Esophagus muscularis mucosa (tissue), 4 donors: ENCODE results near the gene INCA1. TPM values are rescaled to one million over a fixed set of nuclear protein-coding genes. Genes with fewer than 3 reads are reported as not detected.

Experiments
- DNase-seq: peaks from one replicate; pipeline ENCODE4 v3.0.0-alpha.2; 2017; ENCODE audit errors: extremely low spot score
- H3K27ac ChIP-seq, 4 donors: fragments of 200-600 bp; sonication (generic); replicated peaks in 1 of 4; 1 replicate in 3 of 4; 2 replicates in 1 of 4; pipeline ENCODE4 v1.5.1; 2016 to 2019; ENCODE audit warnings: mild to moderate bottlenecking in 1 of 4
- H3K27me3 ChIP-seq, 4 donors: fragments of 200-600 bp; sonication (generic); one replicate each; pipeline versions ENCODE4 v1.5.1 to v1.6.0; 2016 to 2019
- H3K36me3 ChIP-seq, 4 donors: fragments of 200-600 bp; sonication (generic); one replicate each; pipeline ENCODE4 v1.5.1; 2016 to 2019
- H3K4me1 ChIP-seq, 4 donors: fragments of 200-600 bp; sonication (generic); one replicate each; pipeline ENCODE4 v1.5.1; 2016 to 2019
- H3K4me3 ChIP-seq, 4 donors: fragments of 200-600 bp; sonication (generic); 1 replicate in 2 of 4; 2 replicates in 2 of 4; pipeline ENCODE4 v1.5.1; 2016 to 2019; ENCODE audit warnings: mild to moderate bottlenecking in 4 of 4, moderate library complexity in 1 of 4
- H3K9me3 ChIP-seq, 4 donors: fragments of 200-600 bp; sonication (generic); 1 replicate in 3 of 4; 2 replicates in 1 of 4; pipeline ENCODE4 v1.5.1; 2016 to 2019
- EP300 ChIP-seq: sonication (generic); formaldehyde crosslinking; IDR thresholded peaks from one replicate; pipeline ENCODE4 v1.6.1; 2017; ENCODE audit warnings: antibody characterized with exemption
- POLR2A ChIP-seq: fragments of 450-650 bp; IDR thresholded peaks from one replicate; pipeline ENCODE4 v1.6.1; 2017; ENCODE audit warnings: antibody characterized with exemption, moderate library complexity, mild to moderate bottlenecking, low read depth
- POLR2AphosphoS5 ChIP-seq, 2 donors: sonication (generic); formaldehyde crosslinking; IDR thresholded peaks; one replicate each; pipeline ENCODE4 v1.6.1; 2017; ENCODE audit warnings: antibody characterized with exemption in 2 of 2
- WGBS: methylation state at CpG from one replicate; pipeline ENCODE4 v1.1.5; 2018; 5-methylcytosine and 5-hydroxymethylcytosine counted together
- intact Hi-C: fragments of 100-400 bp; cut with DNase I; formaldehyde crosslinking; loops from one replicate; pipeline ENCODE4 v1.15.1; 2023
- total RNA-seq, 4 donors: library from RNA; depleted of rRNA; stranded (reverse); fragments of >200 nt; gene quantifications; one replicate each; pipeline versions ENCODE4 v1.1.0 to v1.2.1, GENCODE V29; 2016
- TF ChIP-seq, protein P1 (sequence below), 3 experiments: fragments of 200-600 bp in 2 of 3; fragments of 450-650 bp in 1 of 3; sonication (generic) in 2 of 3; IDR thresholded peaks; one replicate each; pipeline ENCODE4 v1.5.1; 2017 to 2019; ENCODE audit warnings: antibody characterized with exemption in 3 of 3, mild to moderate bottlenecking in 2 of 3, moderate library complexity in 1 of 3

Gene INCA1, protein sequence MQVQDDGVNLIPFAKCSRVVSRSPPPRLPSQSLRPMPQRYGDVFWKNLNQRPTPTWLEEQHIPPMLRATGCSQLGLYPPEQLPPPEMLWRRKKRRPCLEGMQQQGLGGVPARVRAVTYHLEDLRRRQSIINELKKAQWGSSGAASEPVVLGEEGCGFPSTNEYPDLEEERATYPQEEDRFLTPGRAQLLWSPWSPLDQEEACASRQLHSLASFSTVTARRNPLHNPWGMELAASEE
- total RNA-seq = 1 to 10 TPM; 1.3 to 4.6 (median 3.0) TPM

DNA sequence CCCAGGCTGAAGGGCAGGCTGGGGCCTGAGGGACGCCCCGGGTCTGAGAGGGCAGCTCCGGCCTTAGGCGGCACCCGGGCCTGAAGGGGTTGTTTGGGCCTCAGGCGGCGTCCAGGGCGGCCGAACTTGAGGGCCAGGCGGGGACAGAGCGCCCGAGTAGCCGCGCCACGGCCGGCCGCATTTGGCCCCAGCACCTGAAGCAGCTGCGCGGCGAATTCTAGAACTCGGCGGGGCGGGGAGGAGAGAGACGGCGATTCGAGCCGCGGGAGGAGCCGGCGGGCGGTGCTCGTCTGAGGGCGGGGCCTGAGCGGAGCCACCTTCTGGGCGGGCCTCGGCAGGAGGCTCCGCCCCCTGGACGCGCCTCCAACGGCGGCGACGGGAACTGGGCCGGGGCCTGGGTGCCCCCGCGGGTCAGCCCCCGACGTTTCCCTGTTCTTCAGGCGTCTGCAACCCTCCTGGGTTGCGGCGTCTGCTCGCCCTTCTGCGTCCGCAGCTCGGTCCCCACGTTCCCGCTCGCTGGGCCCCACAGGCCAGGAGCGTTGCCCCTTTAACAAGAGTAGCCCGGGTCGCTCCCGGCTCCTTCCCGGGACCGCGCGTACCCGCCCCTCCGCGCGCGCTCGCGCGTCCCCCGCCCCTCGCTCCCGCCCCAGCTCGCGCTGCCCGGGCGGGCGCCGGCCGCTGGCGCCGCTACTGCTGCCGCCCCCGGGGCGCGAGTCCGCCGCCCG lies at the start of gene INCA1, which contains the start of gene KIF1C:
Gene INCA1, minus strand, starts transcription at position 221 of the 725 bp plus-strand sequence. CDS start 3,085 bp downstream, outside the sequence.
Gene KIF1C, plus strand, starts transcription at position 649 of the 725 bp plus-strand sequence. CDS start 2,297 bp downstream, outside the sequence.
- H3K4me3 ChIP-seq = peak within 1 kb of the TSS; percentile 90 to 99 (median 96)
- peak; percentile 98 for DNase-seq
- no peaks in the 10 kb centered on the region for H3K27me3 ChIP-seq
- peaks cover 32 to 40% (median 35%) of the 10 kb centered on the region in 4 donors for H3K4me1 ChIP-seq
- intact Hi-C loops = no loop called here
- peaks cover 15 to 19% (median 17%) of the 10 kb centered on the region in 4 donors for H3K36me3 ChIP-seq
- 0% methylated on average over 17 of the region's 93 CpGs for WGBS
- no peak for TF ChIP-seq EP300
- peak; percentile 57 for TF ChIP-seq POLR2A
- TF ChIP-seq POLR2AphosphoS5 (IDR thresholded peaks at IDR 0.05) = peak; percentile 85 to 90
- TF ChIP-seq, protein P1, sequence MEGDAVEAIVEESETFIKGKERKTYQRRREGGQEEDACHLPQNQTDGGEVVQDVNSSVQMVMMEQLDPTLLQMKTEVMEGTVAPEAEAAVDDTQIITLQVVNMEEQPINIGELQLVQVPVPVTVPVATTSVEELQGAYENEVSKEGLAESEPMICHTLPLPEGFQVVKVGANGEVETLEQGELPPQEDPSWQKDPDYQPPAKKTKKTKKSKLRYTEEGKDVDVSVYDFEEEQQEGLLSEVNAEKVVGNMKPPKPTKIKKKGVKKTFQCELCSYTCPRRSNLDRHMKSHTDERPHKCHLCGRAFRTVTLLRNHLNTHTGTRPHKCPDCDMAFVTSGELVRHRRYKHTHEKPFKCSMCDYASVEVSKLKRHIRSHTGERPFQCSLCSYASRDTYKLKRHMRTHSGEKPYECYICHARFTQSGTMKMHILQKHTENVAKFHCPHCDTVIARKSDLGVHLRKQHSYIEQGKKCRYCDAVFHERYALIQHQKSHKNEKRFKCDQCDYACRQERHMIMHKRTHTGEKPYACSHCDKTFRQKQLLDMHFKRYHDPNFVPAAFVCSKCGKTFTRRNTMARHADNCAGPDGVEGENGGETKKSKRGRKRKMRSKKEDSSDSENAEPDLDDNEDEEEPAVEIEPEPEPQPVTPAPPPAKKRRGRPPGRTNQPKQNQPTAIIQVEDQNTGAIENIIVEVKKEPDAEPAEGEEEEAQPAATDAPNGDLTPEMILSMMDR (IDR thresholded peaks at IDR 0.05) = peak in 1 of 3 experiments; percentile 35
- H3K27ac ChIP-seq = peak within 1 kb of the TSS; percentile 90 to 99 (median 96)
- H3K9me3 ChIP-seq = no peaks in the 10 kb centered on the region

DNA sequence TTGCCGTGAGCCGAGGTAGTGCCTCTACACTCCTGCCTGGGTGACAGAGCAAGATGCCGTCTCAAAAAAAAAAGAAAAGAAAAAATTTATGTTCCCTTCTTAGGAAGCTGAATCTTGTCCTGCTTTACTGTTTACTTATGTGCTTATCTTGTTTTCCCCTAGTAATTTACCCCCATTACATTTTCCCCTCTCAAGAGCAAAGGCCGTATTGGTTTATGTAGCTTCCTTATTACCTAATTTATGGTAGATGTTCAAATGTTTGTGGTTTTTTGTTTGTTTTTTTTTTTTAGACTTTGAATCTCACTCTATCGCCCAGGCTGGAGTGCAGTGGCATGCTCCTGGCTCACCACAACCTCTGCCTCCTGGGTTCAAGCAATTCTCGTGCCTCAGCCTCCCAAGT lies 48.2 kb upstream of the INCA1 start:
- H3K36me3 ChIP-seq = no peaks in the 10 kb centered on the region
- WGBS = 83% methylated on average over 6 of the region's 6 CpGs
- TF ChIP-seq, protein P1 (IDR thresholded peaks at IDR 0.05) = no peak
- H3K27me3 ChIP-seq = no peaks in the 10 kb centered on the region
- H3K9me3 ChIP-seq = no peaks in the 10 kb centered on the region
- peaks cover 6 to 13% (median 9%) of the 10 kb centered on the region in 4 donors for H3K4me1 ChIP-seq
- no peak overlapping the region for H3K27ac ChIP-seq
- no peak overlapping the region for H3K4me3 ChIP-seq
- intact Hi-C loops = no loop called here
- no peak for DNase-seq

DNA sequence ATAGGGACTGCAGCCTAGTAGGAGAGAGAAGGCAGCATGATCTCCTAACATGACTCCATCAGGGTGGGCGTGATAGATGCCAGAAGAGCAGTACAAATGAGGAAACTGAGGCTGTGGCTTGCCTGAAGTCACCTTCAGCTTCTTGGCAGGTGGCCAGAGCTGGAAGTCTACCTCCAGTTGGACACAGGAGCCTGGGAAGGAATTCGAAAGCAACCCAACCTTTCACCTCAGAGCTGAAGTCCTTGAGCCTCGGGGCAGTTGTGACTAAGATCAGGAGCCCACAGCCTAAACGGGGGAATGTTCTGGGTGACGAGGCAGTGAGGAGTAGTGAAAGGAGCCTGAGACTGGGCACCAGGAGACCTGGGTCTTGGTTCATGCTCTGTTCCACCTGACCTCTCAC lies 47.3 kb upstream of the INCA1 start:
- TF ChIP-seq POLR2A (no peak), POLR2AphosphoS5 (IDR thresholded peaks at IDR 0.05) (no peak), EP300 (no peak)
- TF ChIP-seq, protein P1 (IDR thresholded peaks at IDR 0.05) = no peak
- no peaks in the 10 kb centered on the region for H3K27me3 ChIP-seq
- H3K36me3 ChIP-seq = no peaks in the 10 kb centered on the region
- H3K4me3 ChIP-seq = no peak overlapping the region
- peaks cover 4 to 7% (median 5%) of the 10 kb centered on the region in 4 donors for H3K4me1 ChIP-seq
- no peaks in the 10 kb centered on the region for H3K9me3 ChIP-seq
- 90% methylated on average over 5 of the region's 5 CpGs for WGBS
- intact Hi-C loops = no loop called here
- H3K27ac ChIP-seq = no peak overlapping the region
- no peak for DNase-seq

DNA sequence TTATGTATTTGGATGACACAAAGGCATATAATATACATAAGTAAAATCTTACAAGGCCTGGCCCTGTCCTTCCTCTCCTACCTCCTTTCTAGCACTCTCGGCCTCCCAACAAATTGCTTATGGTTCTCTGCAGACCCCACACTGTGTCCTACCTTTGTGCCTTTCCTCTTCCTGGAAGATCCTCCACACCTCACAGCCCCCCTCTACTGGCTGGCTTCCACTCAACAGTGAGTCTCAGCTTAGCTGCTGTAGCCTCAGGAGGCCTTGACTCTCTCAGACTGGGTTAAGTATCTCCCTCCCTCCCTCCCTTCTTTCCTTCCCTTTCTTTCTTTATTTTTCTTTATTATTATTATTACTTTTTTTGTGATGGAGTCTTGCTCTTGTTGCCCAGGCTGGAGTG lies 46.2 kb upstream of the INCA1 start:
- H3K9me3 ChIP-seq = no peaks in the 10 kb centered on the region
- no peaks in the 10 kb centered on the region for H3K4me1 ChIP-seq
- no peaks in the 10 kb centered on the region for H3K27me3 ChIP-seq
- 95% methylated on average over 1 of the region's 1 CpG for WGBS
- intact Hi-C loops = no loop called here
- no peak overlapping the region for H3K4me3 ChIP-seq
- DNase-seq = no peak
- H3K36me3 ChIP-seq = no peaks in the 10 kb centered on the region
- H3K27ac ChIP-seq = no peak overlapping the region
- TF ChIP-seq POLR2AphosphoS5 (IDR thresholded peaks at IDR 0.05) (no peak), POLR2A (no peak), EP300 (no peak)
- TF ChIP-seq, protein P1 (IDR thresholded peaks at IDR 0.05) = no peak
